Loucy (cell line): Measurements from ENCODE around the gene C2CD4D.
"Not testable (repeated sequence)": the region's sequence is repeated elsewhere in the genome, so short reads cannot be mapped to it uniquely, and the experiment has no call there.

Experiments used
- EZH2phosphoT487 ChIP-seq: fragments of 200-600 bp; IDR thresholded peaks from 2 replicates; pipeline ENCODE4 v1.6.1; 2018; ENCODE audit warnings: antibody characterized with exemption, mild to moderate bottlenecking, moderate library complexity, borderline replicate concordance
- TF ChIP-seq, protein P1 (sequence below): fragments of 200-600 bp; sonication (generic); conservative IDR thresholded peaks from 2 replicates; pipeline ENCODE4 v1.5.1; 2014; ENCODE audit warnings: mild to moderate bottlenecking, antibody characterized with exemption, low read length

GRCh38 chr1:151884879-151885278, 45.3 kb upstream of the C2CD4D start:
- TF ChIP-seq, protein P1, sequence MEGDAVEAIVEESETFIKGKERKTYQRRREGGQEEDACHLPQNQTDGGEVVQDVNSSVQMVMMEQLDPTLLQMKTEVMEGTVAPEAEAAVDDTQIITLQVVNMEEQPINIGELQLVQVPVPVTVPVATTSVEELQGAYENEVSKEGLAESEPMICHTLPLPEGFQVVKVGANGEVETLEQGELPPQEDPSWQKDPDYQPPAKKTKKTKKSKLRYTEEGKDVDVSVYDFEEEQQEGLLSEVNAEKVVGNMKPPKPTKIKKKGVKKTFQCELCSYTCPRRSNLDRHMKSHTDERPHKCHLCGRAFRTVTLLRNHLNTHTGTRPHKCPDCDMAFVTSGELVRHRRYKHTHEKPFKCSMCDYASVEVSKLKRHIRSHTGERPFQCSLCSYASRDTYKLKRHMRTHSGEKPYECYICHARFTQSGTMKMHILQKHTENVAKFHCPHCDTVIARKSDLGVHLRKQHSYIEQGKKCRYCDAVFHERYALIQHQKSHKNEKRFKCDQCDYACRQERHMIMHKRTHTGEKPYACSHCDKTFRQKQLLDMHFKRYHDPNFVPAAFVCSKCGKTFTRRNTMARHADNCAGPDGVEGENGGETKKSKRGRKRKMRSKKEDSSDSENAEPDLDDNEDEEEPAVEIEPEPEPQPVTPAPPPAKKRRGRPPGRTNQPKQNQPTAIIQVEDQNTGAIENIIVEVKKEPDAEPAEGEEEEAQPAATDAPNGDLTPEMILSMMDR = not testable (repeated sequence)
- not testable (repeated sequence) for TF ChIP-seq EZH2phosphoT487
